ENCODE results near the gene EXOC6B.
"Not testable (repeated sequence)": the region's sequence is repeated elsewhere in the genome, so short reads cannot be mapped to it uniquely, and the experiment has no call there.

The EXOC6B gene

GRCh38 chr2:72602711-72603110 lies 223.1 kb downstream of the EXOC6B start:
- DNase-seq: no peak

- no peak for DNase-seq
These were observed 223.7 kb downstream of the EXOC6B start for GRCh38 chr2:72602095-72602494.

- not testable (repeated sequence) for DNase-seq
These were observed 242.0 kb downstream of the EXOC6B start for GRCh38 chr2:72583836-72584235.

GRCh38 chr2:72583376-72583775 lies 242.5 kb downstream of the EXOC6B start:
- no peak for DNase-seq

GRCh38 chr2:72581560-72582181 lies 244.2 kb downstream of the EXOC6B start:
- DNase-seq: no peak

GRCh38 chr2:72579591-72580180 lies 246.1 kb downstream of the EXOC6B start:
- DNase-seq: peak in 1 of 2 donors; percentile 38

GRCh38 chr2:72576861-72577260 lies 249.0 kb downstream of the EXOC6B start:
- no peak for DNase-seq

GRCh38 chr2:72576459-72576858 lies 249.4 kb downstream of the EXOC6B start:
- no peak for DNase-seq

- DNase-seq: no peak
These were observed 250.9 kb downstream of the EXOC6B start for GRCh38 chr2:72574886-72575285.

GRCh38 chr2:72573232-72573631 lies 252.6 kb downstream of the EXOC6B start:
- DNase-seq: no peak

GRCh38 chr2:72572501-72572900 lies 253.3 kb downstream of the EXOC6B start:
- DNase-seq: no peak

- no peak for DNase-seq
These were observed 255.4 kb downstream of the EXOC6B start for GRCh38 chr2:72570413-72570812.

- DNase-seq: no peak
These were observed 263.2 kb downstream of the EXOC6B start for GRCh38 chr2:72562451-72563153.

- no peak for DNase-seq
These were observed 264.1 kb downstream of the EXOC6B start for GRCh38 chr2:72561621-72562318.

- DNase-seq: no peak
These were observed 269.9 kb downstream of the EXOC6B start for GRCh38 chr2:72555943-72556342.

GRCh38 chr2:72555363-72555762 lies 270.5 kb downstream of the EXOC6B start:
- not testable (repeated sequence) for DNase-seq

GRCh38 chr2:72554910-72555309 lies 270.9 kb downstream of the EXOC6B start:
- not testable (repeated sequence) for DNase-seq

- DNase-seq: no peak
These were observed 271.5 kb downstream of the EXOC6B start for GRCh38 chr2:72554381-72554780.

GRCh38 chr2:72548081-72548764 lies 277.6 kb downstream of the EXOC6B start:
- no peak for DNase-seq

GRCh38 chr2:72545790-72546189 lies 280.0 kb downstream of the EXOC6B start:
- DNase-seq: no peak

- no peak for DNase-seq
These were observed 281.3 kb downstream of the EXOC6B start for GRCh38 chr2:72544554-72544953.

GRCh38 chr2:72543497-72544216 lies 282.2 kb downstream of the EXOC6B start:
- DNase-seq: no peak
